HG03439 (cell line): Measurements from ENCODE around the gene BLTP3A.
"Not testable (repeated sequence)": the region's sequence is repeated elsewhere in the genome, so short reads cannot be mapped to it uniquely, and the experiment has no call there.

Experiments used
- ATAC-seq: cut with Tn5 transposase; IDR thresholded peaks from one replicate; pipeline ENCODE4 v1.9.1; 2021; ENCODE audit warnings: mild to moderate bottlenecking, moderate library complexity; ENCODE audit not compliant: unreplicated experiment

Gene BLTP3A

GRCh38 chr6:34791701-34792604, at the start of gene BLTP3A:
TSS of gene BLTP3A (plus strand) at chr6:34792083. CDS start at chr6:34792251, 168 bp downstream.
- ATAC-seq: peak; percentile 75

DNA sequence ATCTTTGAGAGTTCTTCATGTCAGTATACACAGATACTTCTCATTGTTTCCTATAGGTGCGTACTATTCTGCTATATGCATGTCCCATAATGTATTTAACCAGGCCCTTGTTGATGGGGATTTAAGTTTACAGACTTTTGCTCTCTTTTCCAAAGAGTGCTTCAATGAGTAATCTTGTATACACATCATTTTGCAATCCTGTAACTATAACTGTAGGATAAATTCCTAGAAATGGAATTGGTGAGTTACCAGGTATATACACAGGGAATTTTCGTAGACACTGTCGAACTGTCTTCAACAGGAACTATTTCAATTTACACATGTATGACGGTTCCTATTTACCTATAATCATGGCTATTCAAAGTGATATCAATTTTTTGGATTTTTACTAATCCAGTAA, 49.8 kb upstream of the BLTP3A start:
- ATAC-seq: no peak

- no peak for ATAC-seq
Observed at GRCh38 chr6:34743625-34744293, 48.1 kb upstream of the BLTP3A start.

DNA sequence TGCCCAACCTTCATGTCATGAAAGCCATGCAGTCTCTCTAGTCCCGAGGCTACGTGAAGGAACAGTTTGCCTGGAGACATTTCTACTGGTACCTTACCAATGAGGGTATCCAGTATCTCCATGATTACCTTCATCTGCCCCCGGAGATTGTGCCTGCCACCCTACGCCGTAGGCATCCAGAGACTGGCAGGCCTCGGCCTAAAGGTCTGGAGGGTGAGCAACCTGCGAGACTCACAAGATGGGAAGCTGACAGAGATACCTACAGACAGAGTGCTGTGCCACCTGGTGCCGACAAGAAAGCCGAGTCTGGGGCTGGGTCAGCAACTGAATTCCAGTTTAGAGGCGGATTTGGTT, 47.6 kb upstream of the BLTP3A start:
- ATAC-seq: not testable (repeated sequence)

- no peak for ATAC-seq
Observed at GRCh38 chr6:34745277-34746103, 46.4 kb upstream of the BLTP3A start.

DNA sequence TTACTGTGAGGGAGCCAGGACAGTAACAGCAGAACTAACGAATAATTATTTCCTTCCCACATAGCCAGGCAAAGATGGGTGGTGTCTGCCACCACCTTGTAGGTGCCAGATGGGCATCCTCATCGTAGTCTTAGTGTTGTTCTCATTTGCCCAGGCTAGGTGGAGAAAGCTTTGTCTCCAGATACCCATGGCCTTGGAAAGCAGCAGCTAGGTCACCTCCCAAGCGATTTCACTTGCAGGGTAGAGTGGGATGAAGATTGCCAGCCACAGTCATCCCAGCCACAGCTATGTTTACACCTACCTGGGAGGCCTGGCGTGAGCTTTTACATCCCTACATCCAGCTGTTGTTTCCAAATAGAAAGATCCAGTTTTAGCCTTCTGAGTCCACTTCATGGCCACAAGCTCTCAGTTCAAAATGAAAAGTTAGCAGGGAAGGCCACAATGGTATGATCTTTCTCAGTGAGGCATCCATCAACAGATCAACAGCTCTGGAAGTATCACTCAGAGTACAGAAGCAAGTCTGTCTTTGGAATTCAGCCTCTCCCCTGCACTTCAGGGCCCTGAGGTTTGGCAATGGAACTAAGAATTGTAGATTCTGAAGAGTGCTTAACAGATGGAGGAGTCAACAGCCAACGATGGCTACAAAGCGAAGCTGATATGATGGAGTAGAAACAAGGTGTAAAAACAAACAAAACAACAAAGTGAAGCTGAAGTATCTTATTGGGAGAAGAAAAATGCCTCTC, 45.6 kb upstream of the BLTP3A start:
- no peak for ATAC-seq

GRCh38 chr6:34748757-34749156, 43.1 kb upstream of the BLTP3A start:
- ATAC-seq: no peak

- ATAC-seq: not testable (repeated sequence)
Observed at GRCh38 chr6:34756513-34756856, 35.4 kb upstream of the BLTP3A start.

DNA sequence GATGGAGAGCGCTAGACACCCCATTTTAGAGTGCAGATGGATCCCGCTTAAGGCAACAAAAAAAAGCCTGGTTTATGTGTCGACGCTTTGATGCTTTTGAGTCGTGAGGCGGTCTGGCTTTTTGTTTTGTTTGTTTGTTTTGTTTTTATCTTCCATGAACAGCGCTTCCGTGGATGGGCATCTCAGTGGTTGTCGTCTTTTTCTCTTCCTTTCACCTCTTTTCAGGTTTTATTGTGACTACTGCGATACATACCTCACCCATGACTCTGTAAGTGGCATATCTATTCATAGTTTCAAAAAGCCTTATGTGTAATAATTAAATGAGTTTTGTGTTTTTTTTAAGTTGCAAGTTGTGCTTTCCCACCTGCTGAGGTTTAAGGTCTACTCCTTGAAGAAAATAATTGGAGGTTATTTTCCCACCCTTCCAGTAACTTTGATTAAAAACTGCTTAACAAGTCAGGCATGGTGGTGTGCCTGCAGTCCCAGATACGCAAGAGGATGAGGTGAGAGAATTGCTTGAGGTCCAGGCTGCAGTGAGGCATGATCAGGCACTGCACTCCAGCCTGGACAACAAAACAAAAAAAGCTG, 34.1 kb upstream of the BLTP3A start:
- ATAC-seq: no peak

- ATAC-seq: no peak
Observed at GRCh38 chr6:34760108-34760507, 31.8 kb upstream of the BLTP3A start.

- not testable (repeated sequence) for ATAC-seq
Observed at GRCh38 chr6:34761681-34762080, 30.2 kb upstream of the BLTP3A start.

DNA sequence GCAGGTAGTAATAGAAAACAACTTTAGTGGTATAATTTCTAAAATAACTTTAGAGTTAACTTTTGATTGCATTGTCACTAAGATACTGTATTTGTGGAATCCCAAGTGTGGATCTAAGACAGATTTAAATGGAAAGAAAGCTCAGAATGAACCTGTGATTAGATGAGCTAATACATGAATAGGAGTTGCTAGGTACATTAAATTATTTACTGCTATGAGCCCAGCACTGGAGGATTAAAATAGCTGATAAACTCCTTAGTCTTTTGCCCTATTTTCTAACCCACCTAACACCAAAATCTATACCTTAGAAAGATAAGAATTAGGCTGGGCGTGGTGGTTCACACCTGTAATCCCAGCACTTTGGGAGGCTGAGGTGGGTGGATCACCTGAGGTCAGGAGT, 23.7 kb upstream of the BLTP3A start:
- no peak for ATAC-seq

GRCh38 chr6:34771727-34772126, 20.2 kb upstream of the BLTP3A start:
- ATAC-seq: no peak

DNA sequence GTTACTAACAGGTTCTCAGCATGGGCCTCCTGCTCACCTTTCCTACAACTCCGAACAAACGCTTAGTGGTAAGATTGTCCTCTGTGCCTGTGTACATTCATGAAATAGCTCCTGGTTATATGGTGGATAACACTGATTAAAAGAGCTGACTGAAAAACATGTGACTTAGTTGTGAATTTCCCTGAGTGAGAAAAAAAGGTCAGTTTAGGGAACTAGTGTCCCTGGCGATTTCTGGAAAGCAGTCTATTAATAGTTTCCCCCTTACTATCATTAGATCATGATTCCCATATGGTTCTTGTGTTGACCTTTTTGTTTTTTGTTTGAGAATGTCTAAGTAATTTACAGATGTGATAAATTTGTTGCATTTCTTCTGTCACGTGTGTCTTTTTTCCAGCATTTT, 18.9 kb upstream of the BLTP3A start:
- ATAC-seq: no peak

- ATAC-seq: no peak
Observed at GRCh38 chr6:34773916-34774315, 18.0 kb upstream of the BLTP3A start.

DNA sequence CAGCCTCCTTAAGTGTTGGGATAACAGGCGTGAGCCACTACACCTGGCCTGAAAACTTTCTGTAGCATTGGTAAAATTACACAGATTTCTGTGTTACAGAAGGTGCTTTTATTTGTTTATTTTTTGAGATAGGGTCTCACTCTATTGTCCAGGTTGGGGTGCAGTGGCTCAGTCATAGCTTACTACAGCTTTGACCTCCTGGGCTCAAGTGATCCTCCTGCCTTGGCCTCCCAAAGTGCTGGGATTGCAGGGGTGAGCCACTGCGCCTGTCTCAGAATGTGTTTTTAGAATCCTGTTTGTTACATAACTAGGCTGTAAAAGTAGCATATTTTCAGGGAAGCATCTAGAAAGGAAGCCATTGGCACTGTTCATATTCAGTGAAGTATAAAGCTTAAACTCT, 16.9 kb upstream of the BLTP3A start:
- no peak for ATAC-seq

GRCh38 chr6:34785375-34785774, 6.5 kb upstream of the BLTP3A start:
- not testable (repeated sequence) for ATAC-seq

- not testable (repeated sequence) for ATAC-seq
Observed at GRCh38 chr6:34787152-34787551, 4.7 kb upstream of the BLTP3A start.

DNA sequence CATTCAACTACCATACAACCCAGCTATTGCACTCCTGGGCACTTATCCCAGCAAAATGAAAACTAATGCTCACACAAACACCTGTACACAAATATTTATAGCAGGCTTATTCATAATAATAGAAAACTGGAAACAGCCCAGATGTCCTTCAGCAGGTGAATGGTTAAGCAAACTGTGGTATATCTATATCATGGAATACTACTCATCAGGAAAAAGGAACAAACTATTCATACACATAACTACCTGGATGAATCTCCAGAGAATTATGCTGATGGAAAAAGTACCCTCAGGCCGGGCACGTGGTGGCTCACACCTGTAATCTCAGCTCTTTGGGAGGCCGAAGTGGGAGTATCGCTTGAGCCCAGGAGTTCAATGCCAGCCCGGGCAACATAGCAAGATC, 3.8 kb upstream of the BLTP3A start:
- ATAC-seq: no peak

DNA sequence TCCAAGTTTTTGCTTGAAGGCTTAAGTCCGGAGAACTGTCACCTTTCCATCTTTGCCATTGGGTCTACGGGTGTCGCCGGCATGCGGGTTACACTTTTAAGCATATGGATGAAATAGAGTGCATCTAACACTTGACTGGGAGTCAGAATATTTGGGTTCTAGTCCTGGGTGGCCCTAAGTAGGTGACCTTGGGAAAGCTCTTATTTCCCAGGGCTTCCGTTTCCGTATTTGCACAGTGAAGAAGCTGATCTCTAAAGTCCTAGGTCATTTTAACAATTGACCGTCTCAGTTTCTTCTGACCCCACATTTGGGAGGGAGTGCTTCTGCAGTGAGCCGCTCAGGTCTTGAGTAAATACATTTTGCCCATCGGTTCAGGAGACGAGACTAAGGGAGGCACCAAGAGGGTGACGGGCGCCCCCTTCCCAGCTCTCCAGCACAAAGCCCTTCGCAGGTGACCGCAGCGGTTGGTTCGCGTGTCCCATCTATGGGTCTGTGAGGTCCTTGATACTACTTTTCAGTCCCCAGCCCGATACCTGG, 651 bp upstream of the BLTP3A start:
- no peak for ATAC-seq
